Measurements from ENCODE around the gene KCNG2. TPM values are rescaled to one million over a fixed set of nuclear protein-coding genes. Genes with fewer than 3 reads are reported as not detected.

Gene KCNG2
- total RNA-seq, 1 donor from 2014 or later, result not detected

GRCh38 chr18:79784965-79785770 lies 12.6 kb upstream of the KCNG2 start:
- intact Hi-C loops (cut with micrococcal nuclease), result no loop called here

- intact Hi-C loops (cut with micrococcal nuclease), result no loop called here
Observed at GRCh38 chr18:79785831-79786230, 11.9 kb upstream of the KCNG2 start.

GRCh38 chr18:79786304-79786703 lies 11.4 kb upstream of the KCNG2 start:
- intact Hi-C loops (cut with micrococcal nuclease), result no loop called here

- intact Hi-C loops (cut with micrococcal nuclease), result no loop called here
Observed at GRCh38 chr18:79786786-79787526, 10.8 kb upstream of the KCNG2 start.

GRCh38 chr18:79787527-79787864 lies 10.2 kb upstream of the KCNG2 start:
- intact Hi-C loops (cut with micrococcal nuclease), result no loop called here

- intact Hi-C loops (cut with micrococcal nuclease), result no loop called here
Observed at GRCh38 chr18:79787865-79788733, 9.6 kb upstream of the KCNG2 start.

GRCh38 chr18:79788734-79789085 lies 9.0 kb upstream of the KCNG2 start:
- intact Hi-C loops (cut with micrococcal nuclease), result no loop called here

- intact Hi-C loops (cut with micrococcal nuclease), result no loop called here
Observed at GRCh38 chr18:79789091-79789891, 8.4 kb upstream of the KCNG2 start.

- intact Hi-C loops (cut with micrococcal nuclease), result loop anchor here (10.0 kb wide), 1 partner anchor 165 kb away; the partner anchor contains the start of gene SLC66A2
Observed at GRCh38 chr18:79789901-79790890, 7.5 kb upstream of the KCNG2 start.

GRCh38 chr18:79790996-79791972 lies 6.5 kb upstream of the KCNG2 start:
- intact Hi-C loops (cut with micrococcal nuclease), result loop anchor here (10.0 kb wide), 1 partner anchor 164 kb away; the partner anchor contains the start of gene SLC66A2

GRCh38 chr18:79792096-79792987 lies 5.4 kb upstream of the KCNG2 start:
- intact Hi-C loops (cut with micrococcal nuclease), result loop anchor here (10.0 kb wide), 1 partner anchor 162 kb away; the partner anchor contains the start of gene SLC66A2

- intact Hi-C loops (cut with micrococcal nuclease), result loop anchor here (10.0 kb wide), 1 partner anchor 162 kb away; the partner anchor contains the start of gene SLC66A2
Observed at GRCh38 chr18:79792988-79793355, 4.8 kb upstream of the KCNG2 start.

GRCh38 chr18:79794846-79795245 lies 2.9 kb upstream of the KCNG2 start:
- intact Hi-C loops (cut with micrococcal nuclease), result loop anchor here (10.0 kb wide), 1 partner anchor 160 kb away; the partner anchor contains the start of gene SLC66A2

- intact Hi-C loops (cut with micrococcal nuclease), result loop anchor here (10.0 kb wide), 1 partner anchor 159 kb away; the partner anchor contains the start of gene SLC66A2
Observed at GRCh38 chr18:79795446-79795845, 2.3 kb upstream of the KCNG2 start.

GRCh38 chr18:79796016-79796415 lies 1.7 kb upstream of the KCNG2 start:
- intact Hi-C loops (cut with micrococcal nuclease), result loop anchor here (10.0 kb wide), 1 partner anchor 159 kb away; the partner anchor contains the start of gene SLC66A2

GRCh38 chr18:79796531-79797405 lies 970 bp upstream of the KCNG2 start:
- intact Hi-C loops (cut with micrococcal nuclease), result loop anchor here (10.0 kb wide), 1 partner anchor 158 kb away; the partner anchor contains the start of gene SLC66A2
